Omental fat pad (tissue), 4 donors: ENCODE results near the gene OR6C68. TPM values are rescaled to one million over a fixed set of nuclear protein-coding genes. Genes with fewer than 3 reads are reported as not detected.
"Not testable (repeated sequence)": the region's sequence is repeated elsewhere in the genome, so short reads cannot be mapped to it uniquely, and the experiment has no call there.

Experiments used
- ATAC-seq: fragments of 150-250 bp; one replicate; pipeline ENCODE4 v1.9.1; 2016; ENCODE audit warnings: mild to moderate bottlenecking, moderate library complexity; ENCODE audit not compliant: low FRiP score
- DNase-seq: peaks from one replicate; pipeline ENCODE4 v3.0.0-alpha.2; 2019; ENCODE audit warnings: low spot score
- total RNA-seq, 4 donors: library from RNA; depleted of rRNA; stranded (reverse); fragments of >200 nt; gene quantifications; one replicate each; pipeline ENCODE4 v1.1.0, GENCODE V29; 2016
- TF ChIP-seq, protein P1 (sequence below), 3 donors: fragments of 450-650 bp; IDR thresholded peaks; one replicate each; pipeline ENCODE4 v1.5.1; 2016 to 2017; ENCODE audit warnings: antibody characterized with exemption in 3 of 3, mild to moderate bottlenecking in 3 of 3, moderate library complexity in 2 of 3

OR6C68 gene
- total RNA-seq, 4 donors from 2014 or later: not detected

GRCh38 chr12:55470088-55470829 is 21.9 kb upstream of the OR6C68 start, which contains the start of gene OR6C70:
Gene OR6C70 (minus strand): TSS chr12:55470138. CDS start chr12:55470138, 0 bp downstream.
- ATAC-seq (no peak), DNase-seq (no peak)
- TF ChIP-seq, protein P1, sequence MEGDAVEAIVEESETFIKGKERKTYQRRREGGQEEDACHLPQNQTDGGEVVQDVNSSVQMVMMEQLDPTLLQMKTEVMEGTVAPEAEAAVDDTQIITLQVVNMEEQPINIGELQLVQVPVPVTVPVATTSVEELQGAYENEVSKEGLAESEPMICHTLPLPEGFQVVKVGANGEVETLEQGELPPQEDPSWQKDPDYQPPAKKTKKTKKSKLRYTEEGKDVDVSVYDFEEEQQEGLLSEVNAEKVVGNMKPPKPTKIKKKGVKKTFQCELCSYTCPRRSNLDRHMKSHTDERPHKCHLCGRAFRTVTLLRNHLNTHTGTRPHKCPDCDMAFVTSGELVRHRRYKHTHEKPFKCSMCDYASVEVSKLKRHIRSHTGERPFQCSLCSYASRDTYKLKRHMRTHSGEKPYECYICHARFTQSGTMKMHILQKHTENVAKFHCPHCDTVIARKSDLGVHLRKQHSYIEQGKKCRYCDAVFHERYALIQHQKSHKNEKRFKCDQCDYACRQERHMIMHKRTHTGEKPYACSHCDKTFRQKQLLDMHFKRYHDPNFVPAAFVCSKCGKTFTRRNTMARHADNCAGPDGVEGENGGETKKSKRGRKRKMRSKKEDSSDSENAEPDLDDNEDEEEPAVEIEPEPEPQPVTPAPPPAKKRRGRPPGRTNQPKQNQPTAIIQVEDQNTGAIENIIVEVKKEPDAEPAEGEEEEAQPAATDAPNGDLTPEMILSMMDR (IDR thresholded peaks at IDR 0.05): no peak

DNA sequence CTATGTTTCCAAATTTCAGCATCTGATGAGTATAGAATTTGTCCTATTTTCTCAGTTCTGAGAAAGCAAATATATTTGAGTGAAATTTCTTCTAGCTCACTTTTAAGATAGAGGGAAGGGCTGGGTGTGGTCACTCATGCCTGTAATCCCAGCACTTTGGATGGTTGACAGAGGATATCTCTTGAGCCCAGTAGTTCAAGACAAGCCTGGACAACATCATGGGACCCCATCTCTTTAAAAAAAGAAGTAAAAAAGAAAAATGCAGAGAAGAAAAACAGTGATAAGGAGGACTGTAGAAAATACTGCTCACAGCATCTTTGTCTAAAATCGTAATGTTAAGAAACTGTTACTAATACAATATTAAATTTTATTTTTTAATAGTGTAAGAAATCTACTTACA is 19.9 kb upstream of the OR6C68 start:
- TF ChIP-seq, protein P1 (IDR thresholded peaks at IDR 0.05): no peak
- no peak for ATAC-seq
- DNase-seq: no peak

- not testable (repeated sequence) for ATAC-seq
Observed at GRCh38 chr12:55479136-55479535, 13.0 kb upstream of the OR6C68 start.

DNA sequence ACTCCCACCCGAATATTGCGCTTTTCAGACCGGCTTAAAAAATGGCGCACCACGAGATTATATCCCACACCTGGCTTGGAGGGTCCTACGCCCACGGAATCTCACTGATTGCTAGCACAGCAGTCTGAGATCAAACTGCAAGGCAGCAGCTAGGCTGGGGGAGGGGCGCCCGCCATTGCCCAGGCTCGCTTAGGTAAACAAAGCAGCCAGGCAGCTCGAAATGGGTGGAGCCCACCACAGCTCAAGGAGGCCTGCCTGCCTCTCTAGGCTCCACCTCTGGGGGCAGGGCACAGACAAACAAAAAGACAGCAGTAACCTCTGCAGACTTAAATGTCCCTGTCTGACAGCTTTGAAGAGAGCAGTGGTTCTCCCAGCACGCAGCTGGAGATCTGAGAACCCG is 7.9 kb upstream of the OR6C68 start:
- not testable (repeated sequence) for DNase-seq, ATAC-seq

More at GRCh38 chr12:55479136-55479535, 13.0 kb upstream of the OR6C68 start:
- DNase-seq: not testable (repeated sequence)

GRCh38 chr12:55495490-55495889 is 3.3 kb downstream of the OR6C68 start:
- no peak for DNase-seq
- ATAC-seq: no peak
- TF ChIP-seq, protein P1 (IDR thresholded peaks at IDR 0.05): no peak

GRCh38 chr12:55499231-55499630 is 7.1 kb downstream of the OR6C68 start:
- TF ChIP-seq, protein P1 (IDR thresholded peaks at IDR 0.05): no peak
- ATAC-seq: no peak
- no peak for DNase-seq

DNA sequence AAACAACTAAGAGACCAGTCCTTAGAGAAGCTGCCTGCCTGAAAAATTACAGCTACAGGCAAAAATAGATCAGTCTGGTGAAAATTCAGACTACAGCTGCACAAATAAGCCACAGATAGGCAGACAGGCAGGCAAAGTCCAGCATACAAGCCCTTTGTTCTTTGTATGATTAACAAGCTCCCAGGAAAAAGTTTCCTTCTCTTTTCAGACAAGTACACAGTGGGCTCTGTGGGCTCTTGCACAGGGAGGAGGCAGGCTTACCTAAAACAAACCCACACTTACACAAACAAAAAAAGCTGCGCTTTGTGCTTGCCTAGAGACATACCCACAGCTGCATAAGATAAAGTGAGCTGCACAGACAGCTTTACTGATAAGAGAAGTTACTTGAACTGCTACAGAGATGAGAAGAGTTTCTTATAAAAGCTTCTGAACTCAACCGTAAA is 7.7 kb downstream of the OR6C68 start:
- TF ChIP-seq, protein P1 (IDR thresholded peaks at IDR 0.05): no peak
- ATAC-seq (no peak), DNase-seq (no peak)

- TF ChIP-seq, protein P1 (IDR thresholded peaks at IDR 0.05): no peak
- ATAC-seq (no peak), DNase-seq (no peak)
Observed at GRCh38 chr12:55501601-55502000, 9.4 kb downstream of the OR6C68 start.
